NCI-H187 treated with DMSO at 0.1 percent for 48 hours (cell line): ENCODE data around the gene ILKAP.

Experiments used
- DNase-seq: peaks from one replicate; lab custom pipeline; 2025; lab: John Stamatoyannopoulos, UW

Gene ILKAP

GRCh38 chr2:238150686-238151085, 52.8 kb downstream of the ILKAP start:
- no peak for DNase-seq

GRCh38 chr2:238149841-238150572, 53.5 kb downstream of the ILKAP start:
- DNase-seq: no peak

- no peak for DNase-seq
These were observed 54.5 kb downstream of the ILKAP start for GRCh38 chr2:238148981-238149380.

GRCh38 chr2:238146884-238147544, 56.5 kb downstream of the ILKAP start:
- DNase-seq: no peak

- DNase-seq: no peak
These were observed 57.6 kb downstream of the ILKAP start for GRCh38 chr2:238145851-238146250.

- no peak for DNase-seq
These were observed 58.4 kb downstream of the ILKAP start for GRCh38 chr2:238145046-238145445.

GRCh38 chr2:238144262-238144661, 59.2 kb downstream of the ILKAP start:
- DNase-seq: no peak

- no peak for DNase-seq
These were observed 60.1 kb downstream of the ILKAP start for GRCh38 chr2:238143239-238143951.

- DNase-seq: no peak
These were observed 60.9 kb downstream of the ILKAP start for GRCh38 chr2:238142382-238143205.

GRCh38 chr2:238141541-238142318, 61.8 kb downstream of the ILKAP start:
- DNase-seq: no peak

- DNase-seq: no peak
These were observed 62.6 kb downstream of the ILKAP start for GRCh38 chr2:238140721-238141540.

GRCh38 chr2:238140040-238140439, 63.5 kb downstream of the ILKAP start:
- no peak for DNase-seq

GRCh38 chr2:238139196-238140039, 64.1 kb downstream of the ILKAP start:
- no peak for DNase-seq

- no peak for DNase-seq
These were observed 64.9 kb downstream of the ILKAP start, which contains the start of gene KLHL30 for GRCh38 chr2:238138331-238139195. Gene KLHL30, plus strand, starts transcription at chr2:238138668. Its CDS starts 2,087 bp downstream, at chr2:238140755.

GRCh38 chr2:238137885-238138284, 65.6 kb downstream of the ILKAP start:
- no peak for DNase-seq

GRCh38 chr2:238136820-238137537, 66.5 kb downstream of the ILKAP start:
- no peak for DNase-seq

GRCh38 chr2:238135601-238136150, 67.8 kb downstream of the ILKAP start:
- DNase-seq: no peak
